ENCODE data around the gene CYTH3.

Gene CYTH3

GRCh38 chr7:6172910-6173295, 99.5 kb downstream of the CYTH3 start:
- no peak for TF ChIP-seq CTCF (conservative IDR thresholded peaks at IDR 0.05; ENCODE audit: control insufficient read depth, insufficient read depth, low read depth, low read length)
- no peak for DNase-seq (ENCODE audit: low read depth)

GRCh38 chr7:6172224-6172909, 100.1 kb downstream of the CYTH3 start:
- peak; percentile 42 for DNase-seq (ENCODE audit: low read depth)
- no peak for TF ChIP-seq CTCF (conservative IDR thresholded peaks at IDR 0.05; ENCODE audit: control insufficient read depth, insufficient read depth, low read depth, low read length)

More at GRCh38 chr7:6172910-6173295, 99.5 kb downstream of the CYTH3 start:
- no peak overlapping the region for H3K4me3 ChIP-seq (ENCODE audit: control insufficient read depth, low read depth, low read length)

GRCh38 chr7:6171532-6172223, 100.7 kb downstream of the CYTH3 start:
- no peak overlapping the region for H3K4me3 ChIP-seq (ENCODE audit: control insufficient read depth, low read depth, low read length)
- TF ChIP-seq CTCF (conservative IDR thresholded peaks at IDR 0.05; ENCODE audit: control insufficient read depth, insufficient read depth, low read depth, low read length) = no peak
- no peak for DNase-seq (ENCODE audit: low read depth)

More at GRCh38 chr7:6172224-6172909, 100.1 kb downstream of the CYTH3 start:
- H3K4me3 ChIP-seq (ENCODE audit: control insufficient read depth, low read depth, low read length) = no peak overlapping the region

GRCh38 chr7:6170571-6171531, 101.6 kb downstream of the CYTH3 start:
- no peak for TF ChIP-seq CTCF (conservative IDR thresholded peaks at IDR 0.05; ENCODE audit: control insufficient read depth, insufficient read depth, low read depth, low read length)
- no peak overlapping the region for H3K4me3 ChIP-seq (ENCODE audit: control insufficient read depth, low read depth, low read length)
- no peak for DNase-seq (ENCODE audit: low read depth)

- DNase-seq (ENCODE audit: low read depth) = no peak
- no peak overlapping the region for H3K4me3 ChIP-seq (ENCODE audit: control insufficient read depth, low read depth, low read length)
- TF ChIP-seq CTCF (conservative IDR thresholded peaks at IDR 0.05; ENCODE audit: control insufficient read depth, insufficient read depth, low read depth, low read length) = no peak
Measured at GRCh38 chr7:6169805-6170520, 102.5 kb downstream of the CYTH3 start.

GRCh38 chr7:6168477-6168868, 104.0 kb downstream of the CYTH3 start:
- TF ChIP-seq CTCF (conservative IDR thresholded peaks at IDR 0.05; ENCODE audit: control insufficient read depth, insufficient read depth, low read depth, low read length) = no peak
- DNase-seq (ENCODE audit: low read depth) = no peak
- H3K4me3 ChIP-seq (ENCODE audit: control insufficient read depth, low read depth, low read length) = no peak overlapping the region
